HepG2 (cell line): Measurements from ENCODE around the gene KREMEN1. TPM values are rescaled to one million over a fixed set of nuclear protein-coding genes. Genes with fewer than 3 reads are reported as not detected.

Experiments used
- ATAC-seq: fragments of 200-7000 bp; cut with Tn5 transposase; 3 replicates; pipeline ENCODE4 v1.9.1; 2020; ENCODE audit warnings: mild to moderate bottlenecking, moderate library complexity
- BruUV-seq: library from RNA; stranded (reverse); fragments of 400-500 nt; replicated peaks from 2 replicates; lab custom pipeline; 2021; lab: Mats Ljungman, UMichigan
- CTCF ChIA-PET: fragments of 300-600 bp; formaldehyde crosslinking; extraction: SDS; loops from one replicate; lab custom pipeline; 2021; ENCODE audit warnings: low total read pairs, inconsistent platforms, low intra/inter-chr PET ratio; lab: Yijun Ruan, JAX
- POLR2A ChIA-PET: fragments of 350-600 bp; sonication (Branson Sonifier 250); formaldehyde crosslinking; loops from one replicate; lab custom pipeline; 2020; ENCODE audit warnings: antibody characterized with exemption, inconsistent platforms; lab: Yijun Ruan, JAX
- DNase-seq: peaks from one replicate; pipeline ENCODE4 v3.0.0-alpha.2; 2015; ENCODE audit warnings: low spot score
- FAIRE-seq: peaks from 3 replicates; lab custom pipeline; 2011; peaks lifted over from hg19 to GRCh38; lab: Jason Lieb, UNC
- H2AFZ ChIP-seq: one replicate; pipeline ENCODE4 v1.6.1; 2011; ENCODE audit warnings: low read length, inconsistent platforms
- H3K27ac ChIP-seq: fragments of 300-600 bp; 3 replicates; pipeline ENCODE4 v1.8.0; 2011; ENCODE audit warnings: mixed run types, mild to moderate bottlenecking, mixed read lengths, low read length, inconsistent platforms; ENCODE audit not compliant: insufficient read depth; ENCODE audit errors: extremely low read length
- H3K27me3 ChIP-seq, 2 experiments: fragments of 200-600 bp in 1 of 2; 2 replicates in 1 of 2; 3 replicates in 1 of 2; pipeline versions ENCODE4 v1.6.0 to v1.8.0; 2011; ENCODE audit warnings: low read length in 2 of 2, mild to moderate bottlenecking in 2 of 2, moderate library complexity in 2 of 2, inconsistent platforms in 1 of 2; ENCODE audit not compliant: insufficient read depth in 2 of 2, control insufficient read depth in 1 of 2
- H3K36me3 ChIP-seq, 2 experiments: fragments of 200-600 bp in 1 of 2; replicated peaks in 1 of 2; 2 replicates in 1 of 2; 3 replicates in 1 of 2; pipeline versions ENCODE4 v1.5.1 to v1.8.0; 2011; ENCODE audit warnings: low read length in 2 of 2, inconsistent platforms in 1 of 2; ENCODE audit not compliant: insufficient read depth in 2 of 2, control insufficient read depth in 1 of 2
- H3K4me1 ChIP-seq: 2 replicates; pipeline ENCODE4 v1.5.1; 2012; ENCODE audit warnings: low read length, inconsistent platforms; ENCODE audit not compliant: insufficient read depth
- H3K4me2 ChIP-seq: 2 replicates; pipeline ENCODE4 v1.6.0; 2011; ENCODE audit warnings: low read depth, low read length, inconsistent platforms
- H3K4me3 ChIP-seq, 3 experiments: fragments of 200-600 bp in 1 of 3; sonication (generic), shearing (Covaris generic) in 1 of 3; replicated peaks in 1 of 3; 2 replicates each; pipeline ENCODE4 v1.5.1; 2011 to 2016; ENCODE audit warnings: low read length in 3 of 3, inconsistent platforms in 2 of 3, low read depth in 2 of 3, mild to moderate bottlenecking in 2 of 3, control low read depth in 1 of 3, mixed read lengths in 1 of 3; ENCODE audit not compliant: insufficient read depth in 1 of 3
- H3K79me2 ChIP-seq: one replicate; pipeline ENCODE4 v1.6.1; 2011; ENCODE audit warnings: low read length, inconsistent platforms; ENCODE audit not compliant: insufficient read depth
- H3K9ac ChIP-seq: 2 replicates; pipeline ENCODE4 v1.6.0; 2011; ENCODE audit warnings: mild to moderate bottlenecking, low read depth, low read length, inconsistent platforms; ENCODE audit not compliant: insufficient read depth
- H3K9me3 ChIP-seq: 2 replicates; pipeline ENCODE4 v1.5.1; 2012; ENCODE audit warnings: mild to moderate bottlenecking, low read length
- H4K20me1 ChIP-seq: 2 replicates; pipeline ENCODE4 v1.6.0; 2011; ENCODE audit warnings: inconsistent platforms, mild to moderate bottlenecking, low read length, moderate library complexity; ENCODE audit not compliant: insufficient read depth
- EEA1 ChIP-seq: sonication (generic); formaldehyde crosslinking; IDR thresholded peaks from 2 replicates; pipeline ENCODE4 v1.5.1; 2020; ENCODE audit warnings: mild to moderate bottlenecking, missing genetic modification reagents, borderline replicate concordance
- FOXK1 ChIP-seq: sonication (generic); formaldehyde crosslinking; IDR thresholded peaks from 2 replicates; pipeline ENCODE4 v1.4.0; 2020; ENCODE audit warnings: low read depth, missing genetic modification reagents, borderline replicate concordance
- FOXO1 ChIP-seq: sonication (generic); formaldehyde crosslinking; IDR thresholded peaks from 2 replicates; pipeline ENCODE4 v1.4.0; 2020; ENCODE audit warnings: missing genetic modification reagents
- MZF1 ChIP-seq: sonication (generic); formaldehyde crosslinking; IDR thresholded peaks from 2 replicates; pipeline ENCODE4 v1.8.1; 2023; ENCODE audit warnings: mild to moderate bottlenecking, missing genetic modification reagents, borderline replicate concordance
- PHF20 ChIP-seq: sonication (generic); formaldehyde crosslinking; IDR thresholded peaks from 2 replicates; pipeline ENCODE4 v1.5.0; 2020; ENCODE audit warnings: mild to moderate bottlenecking, missing genetic modification reagents
- PHF5A ChIP-seq: IDR thresholded peaks from one replicate; pipeline ENCODE4 v1.6.1; 2018; ENCODE audit warnings: low read depth, missing genetic modification reagents; ENCODE audit not compliant: unreplicated experiment
- RXRA ChIP-seq: sonication (generic); formaldehyde crosslinking; IDR thresholded peaks from 2 replicates; pipeline ENCODE4 v1.5.1; 2020; ENCODE audit warnings: missing genetic modification reagents
- SMARCC2 ChIP-seq: fragments of 450-650 bp; IDR thresholded peaks from 2 replicates; pipeline ENCODE4 v1.6.1; 2017; ENCODE audit warnings: antibody characterized with exemption, mild to moderate bottlenecking
- SP1 ChIP-seq, 2 experiments: fragments of 450-650 bp in 1 of 2; sonication (generic) in 1 of 2; formaldehyde crosslinking in 1 of 2; IDR thresholded peaks; 2 replicates each; pipeline versions ENCODE4 v1.4.0 to v1.6.1; 2016 to 2020; ENCODE audit warnings: missing genetic modification reagents in 1 of 2
- ZFY ChIP-seq: sonication (generic); formaldehyde crosslinking; IDR thresholded peaks from 2 replicates; pipeline ENCODE4 v1.4.0; 2020; ENCODE audit warnings: missing genetic modification reagents
- ZNF326 ChIP-seq: sonication (generic); formaldehyde crosslinking; IDR thresholded peaks from 2 replicates; pipeline ENCODE4 v1.4.0; 2020; ENCODE audit warnings: missing genetic modification reagents, borderline replicate concordance
- ZNF34 ChIP-seq: sonication (generic); formaldehyde crosslinking; IDR thresholded peaks from 2 replicates; pipeline ENCODE4 v1.4.0; 2020; ENCODE audit warnings: mild to moderate bottlenecking, missing genetic modification reagents, borderline replicate concordance
- ZNF563 ChIP-seq: sonication (generic); formaldehyde crosslinking; IDR thresholded peaks from 2 replicates; pipeline ENCODE4 v1.8.0; 2022; ENCODE audit warnings: mild to moderate bottlenecking, moderate library complexity, missing genetic modification reagents
- ZNF577 ChIP-seq: sonication (generic); formaldehyde crosslinking; IDR thresholded peaks from 2 replicates; pipeline ENCODE4 v1.4.0; 2020; ENCODE audit warnings: mild to moderate bottlenecking, low read depth, missing genetic modification reagents, borderline replicate concordance
- WGBS: methylation state at CpG from one replicate; pipeline ENCODE4 v1.1.6; 2017; ENCODE audit warnings: low lambda C conversion rate; 5-methylcytosine and 5-hydroxymethylcytosine counted together
- in situ Hi-C: cut with HindIII; loops from 2 replicates; pipeline ENCODE4 v1.10.0; 2017; ENCODE audit warnings: low pct_unique_long_range_greater_than_20kb; ENCODE audit not compliant: extremely low pct_ligation_motif_present
- intact Hi-C: fragments of 100-400 bp; cut with micrococcal nuclease; formaldehyde crosslinking; loops from one replicate; pipeline ENCODE4 v1.10.0; 2022; ENCODE audit not compliant: unreplicated experiment
- polyA plus RNA-seq, 8 experiments: library from polyadenylated mRNA; depleted of rRNA in 3 of 8; stranded (reverse) in 7 of 8; unstranded in 1 of 8; fragments of >200 nt; fragmentation: Illumina TruSeq in 4 of 8; extraction: Trizol in 4 of 8; gene quantifications; 2 replicates each; pipeline versions ENCODE4 v1.2.1 to v1.2.3, GENCODE V29; 2011 to 2016; ENCODE audit warnings: low read depth in 4 of 8, missing spikeins in 1 of 8, mixed read lengths in 1 of 8; ENCODE audit not compliant: insufficient read depth in 1 of 8
- total RNA-seq, 5 experiments: library from RNA; depleted of rRNA; stranded (reverse); fragments of >200 nt; fragmentation: Illumina TruSeq; extraction: Trizol; gene quantifications; 2 replicates each; pipeline ENCODE4 v1.2.3, GENCODE V29; 2016; ENCODE audit warnings: low read depth in 1 of 5
- TF ChIP-seq, protein P1 (sequence below): sonication (generic); formaldehyde crosslinking; IDR thresholded peaks from 2 replicates; pipeline ENCODE4 v1.8.1; 2023; ENCODE audit warnings: mild to moderate bottlenecking, moderate library complexity, missing genetic modification reagents
- TF ChIP-seq, protein P2 (sequence below): sonication (generic); formaldehyde crosslinking; IDR thresholded peaks from 2 replicates; pipeline ENCODE4 v1.8.0; 2022; ENCODE audit warnings: missing genetic modification reagents, mild to moderate bottlenecking, borderline replicate concordance
- TF ChIP-seq, protein P3 (sequence below): sonication (generic); formaldehyde crosslinking; IDR thresholded peaks from 2 replicates; pipeline ENCODE4 v1.4.0; 2020; ENCODE audit warnings: missing genetic modification reagents
- TF ChIP-seq, protein P4 (sequence below): sonication (generic); formaldehyde crosslinking; IDR thresholded peaks from 2 replicates; pipeline ENCODE4 v1.4.0; 2020; ENCODE audit warnings: mild to moderate bottlenecking, missing genetic modification reagents

KREMEN1 gene
- total and polyA plus RNA-seq, 2 of the 13 experiments (the other 11 are each of a cell fraction or from before 2014, with no cell fraction given): 9.8 to 13.8 TPM

DNA sequence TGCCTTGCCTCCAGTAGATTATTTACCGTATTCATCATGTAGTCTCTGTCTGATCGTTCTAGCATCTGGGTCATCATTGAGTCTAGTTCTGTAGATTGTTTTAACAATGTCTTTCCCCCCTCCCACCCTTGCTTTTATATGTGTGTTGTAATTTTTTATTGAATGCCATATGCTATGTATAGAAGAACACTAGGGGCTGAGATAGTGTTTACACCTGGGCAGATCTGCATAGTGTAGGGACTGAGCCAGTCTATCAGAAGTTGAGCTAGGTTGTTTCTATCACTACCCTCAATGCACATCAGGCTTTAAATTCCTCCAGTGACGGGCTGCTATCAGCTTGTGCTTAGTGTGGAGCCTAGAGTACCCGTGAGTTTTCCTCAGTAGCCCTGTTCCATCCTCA is 61.6 kb downstream of the KREMEN1 start (continued):
- TF ChIP-seq SMARCC2 (no peak), EEA1 (CRISPR knock-in tag) (no peak), MZF1 (no peak), ZNF563 (CRISPR knock-in tag) (no peak), ZNF326 (no peak), RXRA (CRISPR knock-in tag) (no peak), ZNF577 (CRISPR knock-in tag) (no peak)
- TF ChIP-seq, protein P1, sequence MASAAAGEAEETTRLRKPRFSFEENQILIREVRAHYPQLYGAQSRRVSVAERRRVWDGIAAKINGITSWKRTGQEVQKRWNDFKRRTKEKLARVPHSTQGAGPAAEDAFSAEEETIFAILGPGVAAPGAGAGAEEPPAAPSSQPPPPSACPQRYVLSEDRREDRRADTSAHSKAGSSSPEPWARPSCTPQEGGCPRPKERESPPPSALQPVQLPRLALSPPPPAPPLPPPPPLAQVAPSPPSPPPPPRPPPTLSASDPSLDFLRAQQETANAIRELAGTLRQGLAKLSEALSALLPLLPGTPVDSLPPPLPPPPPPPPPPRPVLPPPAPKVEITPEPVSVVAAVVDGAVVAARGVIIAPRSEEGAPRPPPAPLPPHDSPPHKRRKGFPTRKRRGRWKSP: no peak

DNA sequence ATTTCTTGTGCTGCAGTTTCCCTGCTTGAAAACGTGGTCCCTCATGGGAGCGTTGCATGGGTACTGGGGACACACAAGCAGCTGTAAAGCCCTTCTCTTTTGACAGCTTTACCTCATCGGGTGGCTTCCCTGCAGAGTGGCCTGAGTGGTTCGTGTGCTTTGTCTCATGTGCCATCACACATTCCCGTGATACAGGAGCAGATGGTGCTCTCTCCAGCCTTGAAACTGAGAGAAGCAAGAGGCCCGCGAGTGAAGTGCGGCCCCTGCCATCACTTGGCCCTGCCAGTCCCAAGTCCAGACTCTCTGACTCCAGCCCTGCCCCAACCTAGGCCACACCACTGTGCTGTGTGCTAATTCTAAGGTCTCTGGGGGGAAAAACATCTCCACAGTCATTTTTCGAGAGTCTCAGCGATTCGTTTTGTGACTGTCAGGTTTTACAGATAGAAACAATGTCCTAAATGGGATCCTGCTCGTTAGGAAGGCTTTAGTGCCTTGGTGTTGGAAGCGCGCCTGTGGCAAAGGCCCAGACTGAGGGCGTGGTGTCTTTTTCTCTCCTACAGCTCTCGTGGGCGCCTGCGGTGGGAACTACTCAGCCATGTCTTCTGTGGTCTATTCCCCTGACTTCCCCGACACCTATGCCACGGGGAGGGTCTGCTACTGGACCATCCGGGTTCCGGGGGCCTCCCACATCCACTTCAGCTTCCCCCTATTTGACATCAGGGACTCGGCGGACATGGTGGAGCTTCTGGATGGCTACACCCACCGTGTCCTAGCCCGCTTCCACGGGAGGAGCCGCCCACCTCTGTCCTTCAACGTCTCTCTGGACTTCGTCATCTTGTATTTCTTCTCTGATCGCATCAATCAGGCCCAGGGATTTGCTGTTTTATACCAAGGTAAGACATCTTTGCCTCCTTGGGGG is 64.2 kb downstream of the KREMEN1 start:
- intact Hi-C loops: no loop called here
- FAIRE-seq (no peak), ATAC-seq (no peak), DNase-seq (no peak)
- no peaks in the 10 kb centered on the region for H4K20me1 ChIP-seq
- H3K36me3 ChIP-seq: peaks cover 2 to 10% of the 10 kb centered on the region in 2 experiments; a peak in 4 of 5 replicates
- no peaks in the 10 kb centered on the region for H3K79me2 ChIP-seq
- H3K4me3 ChIP-seq: no peak overlapping the region
- H3K9ac ChIP-seq: no peak overlapping the region
- H2AFZ ChIP-seq: no peak overlapping the region
- ChIA-PET POLR2A (no interaction called here), CTCF (no interaction called here)
- H3K9me3 ChIP-seq: no peaks in the 10 kb centered on the region; the same call in 1 of the 2 replicates
- in situ Hi-C loops: no loop called here
- H3K27ac ChIP-seq: no peak overlapping the region
- WGBS: 93% methylated on average over 28 of the region's 31 CpGs
- no peaks in the 10 kb centered on the region for H3K27me3 ChIP-seq
- no peak overlapping the region for H3K4me2 ChIP-seq
- H3K4me1 ChIP-seq: peaks cover 30% of the 10 kb centered on the region
- BruUV-seq: no TSS peak
- no peak for TF ChIP-seq PHF20 (CRISPR knock-in tag)
- no peak for TF ChIP-seq SP1 (IDR thresholded peaks at IDR 0.05)
- no peak for TF ChIP-seq SP1 (CRISPR knock-in tag; IDR thresholded peaks at IDR 0.05)
- no peak for TF ChIP-seq ZFY (CRISPR knock-in tag)
- TF ChIP-seq PHF5A (CRISPR knock-in tag): no peak
- TF ChIP-seq FOXK1: no peak
- TF ChIP-seq ZNF34 (CRISPR knock-in tag): no peak
- TF ChIP-seq, protein P2, sequence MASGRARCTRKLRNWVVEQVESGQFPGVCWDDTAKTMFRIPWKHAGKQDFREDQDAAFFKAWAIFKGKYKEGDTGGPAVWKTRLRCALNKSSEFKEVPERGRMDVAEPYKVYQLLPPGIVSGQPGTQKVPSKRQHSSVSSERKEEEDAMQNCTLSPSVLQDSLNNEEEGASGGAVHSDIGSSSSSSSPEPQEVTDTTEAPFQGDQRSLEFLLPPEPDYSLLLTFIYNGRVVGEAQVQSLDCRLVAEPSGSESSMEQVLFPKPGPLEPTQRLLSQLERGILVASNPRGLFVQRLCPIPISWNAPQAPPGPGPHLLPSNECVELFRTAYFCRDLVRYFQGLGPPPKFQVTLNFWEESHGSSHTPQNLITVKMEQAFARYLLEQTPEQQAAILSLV (CRISPR knock-in tag): no peak
- TF ChIP-seq, protein P3, sequence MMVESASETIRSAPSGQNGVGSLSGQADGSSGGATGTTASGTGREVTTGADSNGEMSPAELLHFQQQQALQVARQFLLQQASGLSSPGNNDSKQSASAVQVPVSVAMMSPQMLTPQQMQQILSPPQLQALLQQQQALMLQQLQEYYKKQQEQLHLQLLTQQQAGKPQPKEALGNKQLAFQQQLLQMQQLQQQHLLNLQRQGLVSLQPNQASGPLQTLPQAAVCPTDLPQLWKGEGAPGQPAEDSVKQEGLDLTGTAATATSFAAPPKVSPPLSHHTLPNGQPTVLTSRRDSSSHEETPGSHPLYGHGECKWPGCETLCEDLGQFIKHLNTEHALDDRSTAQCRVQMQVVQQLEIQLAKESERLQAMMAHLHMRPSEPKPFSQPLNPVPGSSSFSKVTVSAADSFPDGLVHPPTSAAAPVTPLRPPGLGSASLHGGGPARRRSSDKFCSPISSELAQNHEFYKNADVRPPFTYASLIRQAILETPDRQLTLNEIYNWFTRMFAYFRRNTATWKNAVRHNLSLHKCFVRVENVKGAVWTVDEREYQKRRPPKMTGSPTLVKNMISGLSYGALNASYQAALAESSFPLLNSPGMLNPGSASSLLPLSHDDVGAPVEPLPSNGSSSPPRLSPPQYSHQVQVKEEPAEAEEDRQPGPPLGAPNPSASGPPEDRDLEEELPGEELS (CRISPR knock-in tag): no peak
- no peak for TF ChIP-seq FOXO1 (CRISPR knock-in tag)
- TF ChIP-seq, protein P4, sequence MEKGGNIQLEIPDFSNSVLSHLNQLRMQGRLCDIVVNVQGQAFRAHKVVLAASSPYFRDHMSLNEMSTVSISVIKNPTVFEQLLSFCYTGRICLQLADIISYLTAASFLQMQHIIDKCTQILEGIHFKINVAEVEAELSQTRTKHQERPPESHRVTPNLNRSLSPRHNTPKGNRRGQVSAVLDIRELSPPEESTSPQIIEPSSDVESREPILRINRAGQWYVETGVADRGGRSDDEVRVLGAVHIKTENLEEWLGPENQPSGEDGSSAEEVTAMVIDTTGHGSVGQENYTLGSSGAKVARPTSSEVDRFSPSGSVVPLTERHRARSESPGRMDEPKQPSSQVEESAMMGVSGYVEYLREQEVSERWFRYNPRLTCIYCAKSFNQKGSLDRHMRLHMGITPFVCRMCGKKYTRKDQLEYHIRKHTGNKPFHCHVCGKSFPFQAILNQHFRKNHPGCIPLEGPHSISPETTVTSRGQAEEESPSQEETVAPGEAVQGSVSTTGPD: no peak
